ENCODE measurements around the gene IGSF3. TPM values are rescaled to one million over a fixed set of nuclear protein-coding genes. Genes with fewer than 3 reads are reported as not detected.

Gene IGSF3
- total and polyA plus RNA-seq, 2 of the 8 experiments (the other 6 are each of a cell fraction or from before 2014, with no cell fraction given): 30.0 to 32.2 TPM

DNA sequence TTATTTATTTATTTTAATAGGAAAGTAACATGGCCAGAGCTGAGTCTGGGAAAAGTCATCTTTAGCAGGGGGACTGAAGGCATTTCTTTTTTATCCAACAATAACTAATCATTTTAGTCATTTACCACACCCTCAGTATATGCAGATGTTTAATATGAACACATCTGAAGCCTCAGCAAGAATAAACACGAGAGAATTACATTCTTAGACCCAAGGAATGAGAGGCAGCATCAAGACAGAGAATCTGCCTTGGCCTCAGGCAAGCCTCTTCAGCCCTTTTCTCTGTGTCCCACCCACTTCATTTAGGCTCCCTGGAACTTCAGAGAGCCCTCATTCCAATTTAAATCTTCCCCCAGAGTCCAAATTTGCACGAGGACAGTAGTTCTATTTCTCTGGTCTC, 17.0 kb upstream of the IGSF3 start (continued):
- no peak for TF ChIP-seq RAD21 (IDR thresholded peaks at IDR 0.05 in 1 of 2, conservative IDR thresholded peaks at IDR 0.05 in 1 of 2; ENCODE audit: low read depth in 2 of 2, low read length in 2 of 2)
- no peak for TF ChIP-seq POU5F1 (IDR thresholded peaks at IDR 0.05; ENCODE audit: low read depth, low read length)
- TF ChIP-seq, protein P1, sequence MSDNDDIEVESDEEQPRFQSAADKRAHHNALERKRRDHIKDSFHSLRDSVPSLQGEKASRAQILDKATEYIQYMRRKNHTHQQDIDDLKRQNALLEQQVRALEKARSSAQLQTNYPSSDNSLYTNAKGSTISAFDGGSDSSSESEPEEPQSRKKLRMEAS (IDR thresholded peaks at IDR 0.05): no peak

All from H1 (cell line).